Suprapubic skin (tissue), 4 donors: Measurements from ENCODE around the gene RPS6KA2.
"Not testable (repeated sequence)": the region's sequence is repeated elsewhere in the genome, so short reads cannot be mapped to it uniquely, and the experiment has no call there.

ENCODE experiments used
- CTCF ChIP-seq, 2 donors: fragments of 200-600 bp in 1 of 2; fragments of 450-650 bp in 1 of 2; sonication (generic) in 1 of 2; IDR thresholded peaks; one replicate each; pipeline ENCODE4 v1.5.1; 2016 to 2019; ENCODE audit warnings: antibody characterized with exemption in 2 of 2, mild to moderate bottlenecking in 1 of 2, moderate library complexity in 1 of 2
- POLR2A ChIP-seq, 2 donors: fragments of 450-650 bp; IDR thresholded peaks; one replicate each; pipeline ENCODE4 v1.6.1; 2017; ENCODE audit warnings: antibody characterized with exemption in 2 of 2, mild to moderate bottlenecking in 2 of 2, moderate library complexity in 2 of 2
- POLR2AphosphoS5 ChIP-seq, 3 donors: sonication (generic); formaldehyde crosslinking; IDR thresholded peaks; one replicate each; pipeline ENCODE4 v1.6.1; 2017; ENCODE audit warnings: antibody characterized with exemption in 3 of 3

GRCh38 chr6:166634581-166634980 is 7.5 kb upstream of the RPS6KA2 start:
- TF ChIP-seq POLR2A, CTCF, POLR2AphosphoS5 (IDR thresholded peaks at IDR 0.05): not testable (repeated sequence)
